C1 segment of cervical spinal cord (tissue), 14 donors: ENCODE data around the gene TBXAS1.
A peak's percentile ranks its signal among the peaks of the same experiment; 100 is the strongest.
"Not testable (repeated sequence)": the region's sequence is repeated elsewhere in the genome, so short reads cannot be mapped to it uniquely, and the experiment has no call there.

Experiments
- DNase-seq, 14 donors: peaks; one replicate each; lab custom pipeline; 2025; lab: John Stamatoyannopoulos, UW

TBXAS1 gene

DNA sequence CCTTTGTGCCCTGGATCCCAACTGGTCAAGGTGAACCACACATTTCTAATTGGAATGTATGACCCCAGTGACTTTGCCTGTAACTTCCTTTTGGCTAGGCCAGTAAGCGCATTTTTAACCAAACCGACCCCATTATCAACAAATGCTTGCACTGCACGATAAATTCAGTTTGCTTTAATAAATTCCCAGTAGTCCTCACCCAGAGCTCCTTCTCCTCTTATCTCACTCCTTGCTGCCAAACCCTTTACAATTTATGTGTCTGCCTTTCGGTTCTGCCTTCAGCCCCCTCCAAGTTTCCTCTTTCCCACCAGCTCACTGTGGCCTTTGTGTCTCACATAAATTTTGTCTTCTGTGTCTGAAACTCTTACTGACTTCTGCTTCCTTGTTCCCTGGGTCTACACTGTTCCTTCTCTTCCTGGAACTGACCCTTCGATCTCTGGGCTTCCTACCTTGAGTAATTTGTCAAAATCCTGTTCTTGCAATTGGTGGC is 59.0 kb downstream of the TBXAS1 start:
- DNase-seq = peak in 2 of 14 donors; percentile 2 to 11

DNA sequence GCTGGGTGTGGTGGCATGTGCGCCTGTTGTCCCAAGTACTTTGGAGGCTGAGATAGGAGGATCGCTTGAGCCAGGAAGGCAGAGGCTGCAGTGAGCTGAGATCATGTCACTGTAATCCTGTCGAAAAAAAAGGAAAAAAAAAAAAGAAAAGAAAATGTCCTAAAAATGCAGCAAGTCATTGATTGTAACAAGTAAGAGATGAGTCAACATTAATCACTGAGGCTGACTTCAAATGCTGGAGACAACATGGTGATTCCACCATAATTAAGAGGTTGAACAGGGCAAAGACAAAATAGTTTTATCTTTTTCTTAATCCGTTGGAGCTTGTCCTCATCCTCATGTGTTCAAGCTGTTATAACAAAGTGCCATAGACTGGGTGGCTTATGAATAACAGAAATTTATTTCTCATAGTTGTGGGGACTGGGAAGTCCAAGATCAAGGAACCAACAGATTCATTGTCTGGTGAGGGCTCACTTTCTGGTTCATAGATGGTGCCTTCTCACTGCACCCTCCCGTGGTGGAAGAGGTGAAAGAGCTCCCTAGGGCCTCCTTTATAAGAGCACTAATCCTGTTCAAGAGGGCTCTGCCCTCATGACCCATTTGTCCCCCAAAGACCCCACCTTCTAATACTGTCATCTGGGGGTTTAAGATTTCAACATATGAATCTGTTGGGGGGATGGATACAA is 60.3 kb downstream of the TBXAS1 start:
- DNase-seq = no peak

DNA sequence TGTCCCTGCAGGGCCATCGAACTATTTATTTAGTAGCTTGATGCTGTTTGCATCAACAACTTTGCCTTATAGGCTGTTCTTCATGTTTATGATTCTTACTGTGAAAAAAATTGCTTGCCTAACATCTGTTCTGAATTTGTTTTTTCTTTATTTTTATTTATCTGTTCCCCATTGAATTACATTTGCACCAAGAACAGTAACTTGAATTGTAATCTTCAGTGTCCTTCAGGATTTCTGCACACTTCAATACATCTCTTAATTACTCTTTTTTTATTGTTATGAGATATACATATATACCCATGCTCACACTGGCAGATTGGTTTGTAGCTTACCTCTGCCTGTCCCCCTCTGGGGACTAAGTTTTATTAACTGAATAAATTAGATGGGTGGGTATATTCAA is 64.4 kb downstream of the TBXAS1 start:
- no peak for DNase-seq

DNA sequence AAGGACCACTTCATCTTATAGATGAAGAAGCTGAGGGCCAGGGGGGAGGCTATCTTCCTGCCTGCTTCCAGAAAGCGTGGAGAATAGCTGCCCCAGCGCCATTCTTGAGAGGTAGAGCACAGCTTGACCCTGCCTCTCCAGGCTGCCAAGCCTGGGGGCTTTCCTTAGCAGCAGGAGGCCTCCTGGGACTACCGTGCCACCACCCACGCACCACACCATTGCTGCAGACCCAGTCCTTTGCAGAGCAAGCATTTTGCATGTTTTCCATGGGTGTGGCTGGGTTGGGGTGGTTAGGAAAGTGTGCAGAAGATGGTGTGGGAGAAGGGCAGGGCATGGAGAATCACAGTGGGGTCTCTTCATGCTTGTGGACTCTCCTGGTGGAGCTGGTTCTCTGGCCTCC is 64.9 kb downstream of the TBXAS1 start:
- DNase-seq = no peak

DNA sequence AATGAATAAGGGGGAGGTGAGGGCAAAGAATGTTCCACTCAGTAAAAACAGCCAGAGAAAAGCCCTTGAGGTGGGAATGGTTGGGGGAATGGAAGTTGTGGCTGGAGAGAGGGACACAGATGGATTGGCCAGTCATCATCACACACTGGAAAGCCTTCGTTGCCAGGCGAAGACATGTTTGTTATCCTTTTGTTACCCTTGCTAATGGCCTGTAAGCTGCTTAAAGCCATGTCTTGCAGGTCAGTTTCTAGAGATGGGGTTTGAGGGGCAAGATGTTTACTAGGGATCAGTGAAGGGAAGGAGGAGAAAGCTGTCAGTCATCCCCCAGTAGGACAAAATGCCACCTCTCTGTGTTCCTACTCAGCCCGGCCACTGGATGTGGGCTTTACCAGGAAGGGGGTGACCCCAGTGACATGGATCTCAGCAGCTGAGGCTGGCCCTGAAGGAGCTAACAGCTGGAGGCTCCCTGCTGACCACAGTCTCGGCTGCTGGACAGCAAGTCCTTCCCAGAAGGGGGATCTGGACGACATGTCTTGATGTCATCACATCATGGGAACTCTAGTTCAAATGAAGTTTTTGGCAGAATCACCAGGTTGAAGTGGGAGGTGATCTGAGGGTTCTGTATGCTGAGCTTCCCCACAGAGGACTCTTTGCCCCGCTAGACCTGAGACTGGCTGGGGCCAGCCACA is 66.2 kb downstream of the TBXAS1 start:
- DNase-seq = no peak

DNA sequence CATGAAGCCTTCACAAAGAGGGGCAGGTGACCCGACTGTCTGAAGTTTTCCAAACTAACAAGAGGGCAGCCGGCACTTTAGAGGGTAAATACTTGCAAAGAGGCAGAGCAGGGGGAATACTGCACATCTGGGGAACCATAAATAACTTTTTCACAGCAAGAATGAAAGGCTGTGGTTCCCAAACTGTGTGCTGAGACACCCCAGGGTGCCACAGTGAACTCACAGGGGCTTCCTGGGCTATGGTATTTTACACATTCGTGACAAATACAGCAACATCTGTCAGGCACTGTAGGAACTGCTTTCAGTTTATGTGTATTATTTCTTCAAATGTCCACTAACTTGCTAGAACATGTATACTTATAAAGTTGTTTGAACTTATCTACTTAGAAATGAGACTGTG is 67.2 kb downstream of the TBXAS1 start:
- DNase-seq = no peak

DNA sequence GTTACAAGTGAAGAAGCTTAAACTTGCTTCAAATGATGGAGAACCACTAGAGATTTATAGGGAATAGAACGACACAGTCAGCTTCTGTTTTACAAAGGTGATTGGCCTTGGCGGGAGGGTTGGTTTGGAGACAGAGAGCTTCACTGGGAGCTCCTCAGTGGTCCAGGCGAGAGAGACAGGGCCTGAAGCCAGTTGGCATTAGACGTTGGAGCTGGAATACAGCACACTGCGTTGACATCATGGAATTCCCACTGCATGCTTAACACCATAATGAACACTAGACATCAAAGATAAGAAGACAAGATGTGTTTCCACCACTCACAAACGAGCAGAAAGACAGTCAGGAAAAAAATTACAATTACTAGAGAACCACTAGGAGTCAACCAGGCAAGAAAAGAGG is 67.8 kb downstream of the TBXAS1 start:
- DNase-seq = no peak

DNA sequence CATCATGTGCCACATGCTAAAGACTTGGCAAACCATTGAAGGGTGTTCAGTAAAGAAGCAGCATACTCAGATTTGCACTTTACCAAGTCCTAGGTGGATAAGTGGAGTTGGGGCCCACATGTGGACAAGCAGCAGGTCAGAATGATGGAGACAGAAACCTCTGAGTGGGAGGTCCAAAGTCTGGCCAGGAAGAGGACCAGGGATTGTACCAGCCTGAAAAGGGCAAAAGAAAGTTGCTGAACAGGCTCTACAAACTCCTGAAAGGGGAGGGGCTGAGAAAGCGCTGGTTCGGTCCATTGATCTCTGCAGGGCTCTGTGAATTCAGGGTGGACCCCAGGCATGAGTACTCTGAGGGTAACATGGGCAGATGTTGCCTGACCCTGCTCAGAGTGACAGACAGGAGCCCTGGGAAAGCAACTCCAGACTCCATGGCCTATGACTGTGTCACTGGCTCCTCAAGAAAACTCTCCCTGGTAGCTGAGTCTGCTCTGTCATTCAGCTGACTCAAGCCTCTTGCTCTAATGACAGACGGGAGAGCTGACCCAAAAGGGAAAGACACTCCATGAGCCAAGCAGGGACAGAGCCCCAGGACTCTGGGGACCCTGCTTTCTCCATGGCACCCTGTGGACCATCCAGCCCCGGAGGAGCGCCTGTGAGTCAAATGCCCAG is 68.5 kb downstream of the TBXAS1 start:
- DNase-seq = no peak

DNA sequence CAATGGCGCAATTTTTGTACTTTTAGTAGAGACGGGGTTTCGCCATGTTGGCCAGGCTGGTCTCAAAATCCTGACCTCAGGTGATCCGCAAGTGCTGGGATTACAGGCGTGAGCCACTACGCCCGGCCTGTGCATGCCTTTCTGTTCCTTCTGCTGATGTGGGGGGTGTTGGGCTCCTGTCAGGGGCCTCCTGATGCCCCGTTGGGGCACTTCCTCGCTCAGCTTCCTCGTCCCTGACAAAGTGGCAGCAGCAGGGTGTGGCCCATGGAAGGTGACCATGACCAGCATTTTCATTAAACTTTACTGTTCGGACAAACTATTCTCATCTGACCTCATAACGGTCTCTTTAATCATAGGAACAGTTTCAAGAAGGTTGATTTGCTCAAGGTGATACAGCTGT is 69.4 kb downstream of the TBXAS1 start:
- no peak for DNase-seq

DNA sequence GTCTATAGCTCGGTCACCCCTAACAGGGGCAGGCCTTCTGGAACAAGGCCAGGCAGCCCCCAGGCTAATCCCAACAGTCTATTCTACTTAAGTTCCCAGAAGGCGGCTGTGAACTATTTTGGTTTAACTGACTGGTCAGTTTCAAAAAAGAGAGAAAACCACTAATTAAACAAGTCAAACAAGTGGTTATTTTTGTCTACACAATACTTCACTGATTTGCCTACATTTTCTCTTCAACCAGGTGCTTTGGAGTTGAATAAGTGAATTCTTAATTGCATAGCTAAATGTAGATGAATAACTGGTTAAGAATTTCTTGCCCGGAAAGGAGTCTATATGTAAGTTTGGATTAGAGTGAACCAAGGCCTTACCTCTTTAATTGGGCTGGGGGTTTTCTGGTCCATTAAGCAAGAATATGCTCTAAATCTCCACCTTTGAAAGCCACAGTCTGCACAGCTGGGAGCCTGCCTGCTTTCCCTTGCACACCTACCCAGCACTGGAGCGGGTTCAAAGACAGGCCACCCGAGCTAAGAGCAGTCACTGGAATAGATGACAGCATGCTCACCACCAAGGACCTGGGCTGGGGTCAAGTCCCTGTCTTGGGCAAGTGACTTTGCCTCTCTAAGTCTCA is 70.4 kb downstream of the TBXAS1 start:
- no peak for DNase-seq

DNA sequence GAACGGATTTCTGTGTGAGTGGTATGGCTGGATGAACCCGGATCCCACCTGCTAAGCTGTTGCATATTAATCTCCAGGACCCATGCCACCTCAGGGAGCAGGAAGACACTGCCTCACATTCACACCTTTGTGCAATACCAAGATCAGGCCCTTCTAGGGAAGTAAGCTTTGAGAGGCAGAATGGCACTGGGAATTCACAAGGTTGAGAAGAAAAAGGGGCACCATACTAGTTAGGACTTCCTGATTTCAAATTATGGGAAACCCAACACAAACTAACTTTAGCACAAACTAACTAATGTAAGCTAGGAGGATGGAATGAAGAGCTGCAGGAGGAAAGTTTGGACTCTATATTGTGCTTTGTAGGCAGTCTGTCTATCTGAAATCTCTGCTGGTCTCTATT is 71.3 kb downstream of the TBXAS1 start:
- no peak for DNase-seq

DNA sequence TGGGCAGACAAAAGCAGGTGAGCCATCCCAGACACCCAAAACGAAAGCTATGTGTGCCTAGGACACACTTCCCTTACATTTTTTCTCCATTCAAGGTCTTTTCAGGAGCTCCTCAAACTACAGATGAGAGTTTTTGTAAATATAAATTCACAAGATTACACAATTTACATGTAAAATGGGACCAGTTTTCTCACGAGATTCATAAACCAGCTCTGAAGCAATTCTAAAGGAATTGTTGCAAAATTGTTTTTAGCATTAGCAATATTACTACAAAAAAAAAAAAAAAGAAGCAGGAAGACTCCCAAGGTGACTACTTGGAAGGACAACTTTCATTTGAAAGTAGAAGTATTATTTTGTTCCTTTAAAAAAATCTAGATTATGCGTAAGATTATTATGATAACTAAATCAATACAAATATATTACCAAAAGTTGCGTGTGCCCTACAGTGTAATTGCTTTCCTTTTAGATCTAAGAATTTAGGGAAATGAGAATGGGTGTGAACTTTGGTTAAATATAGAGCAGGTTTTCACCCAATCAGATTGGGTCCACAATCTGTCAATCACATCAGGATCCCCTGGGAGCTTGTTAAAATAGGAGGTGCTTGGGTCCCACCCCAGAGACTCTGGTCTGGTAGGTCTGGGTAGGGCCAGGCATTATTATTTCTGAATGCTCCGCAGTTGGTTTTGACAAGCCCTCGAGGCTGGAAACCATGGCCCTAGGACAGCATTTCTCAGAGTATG is 72.2 kb downstream of the TBXAS1 start:
- DNase-seq = no peak

DNA sequence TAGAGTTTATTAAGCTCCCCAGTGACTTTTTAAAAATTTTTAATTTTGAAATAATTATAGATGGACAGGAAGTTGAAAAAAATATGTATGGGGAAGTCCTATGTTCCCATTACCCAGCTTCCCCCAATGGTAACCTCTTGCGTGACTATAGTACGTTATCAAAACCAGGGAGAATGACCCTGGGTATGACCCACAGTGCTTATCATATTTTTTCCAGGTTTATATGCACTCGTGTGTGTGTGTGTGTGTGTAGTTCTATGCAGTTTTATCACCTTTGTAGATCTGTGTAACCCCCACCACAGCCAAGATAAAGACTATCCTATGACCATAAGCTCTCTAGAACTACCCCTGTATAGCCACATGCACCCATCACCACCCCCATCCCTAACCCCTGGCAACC is 72.8 kb downstream of the TBXAS1 start:
- no peak for DNase-seq

DNA sequence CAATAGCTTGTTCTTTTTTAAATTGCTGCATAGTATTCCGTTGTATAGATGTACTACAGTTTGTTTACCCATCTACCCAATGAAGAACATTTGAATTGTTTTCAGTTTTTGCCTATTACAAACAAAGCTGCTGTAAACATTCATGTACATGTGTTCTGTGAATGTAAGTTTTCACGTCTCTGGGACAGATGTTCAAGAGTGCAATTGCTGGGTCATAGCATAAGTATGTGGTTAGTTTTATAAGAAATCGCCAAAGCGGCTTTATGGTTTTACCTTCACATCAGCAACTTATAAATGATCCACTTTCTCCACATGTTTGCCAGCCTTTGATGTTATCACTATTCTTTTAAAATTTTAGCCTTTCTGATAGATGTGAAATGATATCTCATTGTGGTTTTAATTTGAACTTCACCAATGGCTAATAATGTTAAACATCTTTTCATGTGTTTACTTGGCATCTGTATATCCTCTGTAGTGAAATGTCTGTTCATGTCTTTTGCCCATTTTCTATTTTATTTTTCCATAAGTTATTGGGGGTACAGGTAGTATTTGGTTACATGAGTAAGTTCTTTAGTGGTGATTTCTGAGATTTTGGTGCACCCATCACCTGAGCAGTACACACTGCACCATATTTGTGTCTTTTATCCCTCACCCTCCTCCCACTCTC is 73.5 kb downstream of the TBXAS1 start:
- DNase-seq = no peak

DNA sequence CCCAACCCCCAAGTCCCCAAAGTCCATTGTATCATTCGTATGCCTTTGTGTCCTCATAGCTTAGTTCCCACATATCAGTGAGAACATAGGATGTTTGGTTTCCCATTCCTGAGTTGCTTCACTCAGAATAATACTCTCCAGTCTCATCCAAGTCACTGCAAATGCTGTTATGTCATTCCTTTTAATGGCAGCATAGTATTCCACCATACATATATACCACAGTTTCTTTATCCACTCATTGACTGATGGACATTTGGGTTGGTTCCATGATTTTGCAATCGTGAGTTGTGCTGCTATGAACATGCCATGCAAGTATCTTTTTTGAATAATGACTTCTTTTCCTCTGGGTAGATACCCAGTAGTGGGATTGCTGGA is 74.0 kb downstream of the TBXAS1 start:
- not testable (repeated sequence) for DNase-seq

DNA sequence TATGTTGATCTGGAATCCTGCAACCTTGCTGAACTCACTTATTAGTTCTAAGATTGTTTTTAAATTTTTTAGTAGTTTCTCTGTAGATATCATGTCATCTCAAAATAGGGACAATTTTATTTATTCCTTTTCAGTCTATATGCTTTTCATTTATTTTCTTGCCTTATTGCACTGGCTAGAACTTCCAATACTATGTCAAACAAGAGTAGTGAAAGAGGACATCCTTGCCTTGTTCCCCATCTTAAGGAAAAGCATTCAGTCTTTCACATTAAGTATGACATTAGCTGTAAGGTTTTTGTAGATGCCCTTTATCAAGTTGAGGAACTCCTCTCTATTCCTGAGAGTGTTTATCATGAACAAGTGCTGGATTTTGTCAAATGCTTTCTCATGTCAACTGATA is 77.8 kb downstream of the TBXAS1 start:
- no peak for DNase-seq

DNA sequence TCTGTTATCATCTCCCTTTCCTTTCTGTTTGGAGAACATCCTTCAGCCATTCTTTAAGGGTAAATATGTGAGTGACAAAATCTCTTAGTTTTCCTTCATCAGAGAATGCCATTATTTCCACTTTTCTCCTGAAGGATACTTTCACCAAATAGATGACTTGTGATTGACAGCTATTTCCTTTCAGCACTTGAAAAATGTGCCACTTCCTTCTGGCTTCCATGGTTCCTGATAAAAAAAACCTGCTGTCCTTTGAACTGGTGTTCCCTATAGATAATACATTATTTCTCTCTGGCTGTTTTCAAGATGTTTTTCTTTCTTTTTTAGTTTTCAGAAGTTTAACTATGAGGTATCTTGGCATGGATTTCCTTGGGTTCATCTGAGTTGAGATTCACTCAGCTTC is 79.7 kb downstream of the TBXAS1 start:
- DNase-seq = no peak

DNA sequence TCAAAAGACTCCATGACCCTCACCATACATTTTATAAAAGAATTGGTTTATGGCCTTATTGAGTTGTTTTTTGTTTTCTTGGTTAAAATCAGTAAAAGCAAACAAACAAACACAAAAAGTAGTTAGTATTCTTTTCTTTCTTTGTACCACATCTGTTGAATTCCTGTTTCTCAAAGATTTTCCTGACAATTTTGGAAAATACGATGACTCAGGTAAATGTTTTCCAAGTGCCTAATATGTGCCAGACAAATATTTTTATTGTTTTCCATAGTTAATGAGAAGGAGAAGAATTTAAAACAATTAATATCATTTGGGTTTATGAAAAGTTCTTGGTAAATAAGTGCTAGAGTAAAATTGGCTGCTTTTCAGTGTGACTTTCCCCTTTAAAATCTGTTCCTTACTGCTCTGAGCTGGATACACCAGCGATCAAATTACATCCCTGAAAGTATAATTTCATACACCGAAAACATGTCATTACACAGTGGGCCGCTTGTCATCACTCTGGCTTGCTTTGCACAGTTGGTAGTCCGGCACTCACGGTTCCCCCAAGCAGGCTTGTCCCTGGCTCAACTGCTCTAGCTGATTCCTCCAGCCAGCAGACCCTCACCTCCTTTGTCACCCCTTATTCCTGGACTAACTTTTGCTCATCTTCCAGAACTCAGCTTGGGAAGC is 80.5 kb downstream of the TBXAS1 start:
- no peak for DNase-seq

DNA sequence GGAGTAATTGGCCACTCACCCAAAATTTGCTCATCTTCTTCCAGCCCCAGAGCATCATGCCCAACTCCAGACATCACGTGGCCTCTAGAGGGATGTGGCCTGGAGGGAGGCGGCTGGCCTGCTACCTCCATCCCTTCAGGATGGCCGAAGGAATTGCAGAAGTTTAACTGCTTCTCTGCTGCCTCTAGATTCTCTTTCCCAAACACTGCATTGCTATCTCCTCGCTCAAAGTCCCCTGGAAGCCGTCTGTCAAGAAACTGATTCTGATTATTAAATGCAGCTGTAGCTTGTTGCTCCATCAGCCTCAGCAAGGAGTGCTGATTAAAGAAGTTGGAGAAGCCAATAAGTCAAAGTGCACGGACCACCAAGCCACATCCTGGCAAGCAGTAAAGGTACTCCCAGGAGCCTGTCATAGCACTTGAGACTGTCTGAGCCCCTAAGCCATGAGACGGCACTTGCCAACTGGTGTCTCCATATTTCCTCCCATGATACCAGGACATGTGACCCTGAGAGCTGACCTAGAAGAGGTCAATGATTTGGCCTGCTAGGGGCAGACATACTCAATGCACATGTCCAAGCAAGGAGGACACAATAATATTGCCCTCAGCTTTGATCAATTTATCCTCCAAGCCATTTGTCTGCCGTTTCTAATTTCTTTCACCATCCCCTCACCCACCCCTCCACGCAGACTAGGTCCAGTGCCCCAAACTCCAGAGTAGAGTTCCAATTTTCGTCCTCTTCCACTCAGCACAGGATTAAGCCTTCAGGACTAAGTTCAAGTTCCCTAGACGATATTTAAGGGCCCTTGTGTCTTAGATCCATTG is 84.2 kb downstream of the TBXAS1 start:
- no peak for DNase-seq

DNA sequence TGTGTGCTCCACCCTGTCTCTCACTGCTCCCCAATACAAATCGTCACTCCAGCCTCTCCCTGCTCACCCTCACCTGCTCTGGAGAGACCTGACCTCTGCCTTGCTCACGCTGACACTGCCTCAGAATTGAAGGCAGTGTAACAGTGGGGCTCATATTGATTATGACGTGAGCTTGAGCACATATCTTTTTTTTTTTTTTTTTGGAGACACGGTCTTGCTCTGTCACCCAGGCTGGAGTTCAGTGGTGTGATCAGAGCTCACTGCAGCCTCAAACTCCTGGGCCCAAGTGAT is 84.7 kb downstream of the TBXAS1 start:
- no peak for DNase-seq
